CD8-positive, alpha-beta memory T cell (primary cell): ENCODE results near the gene SMOC1. TPM values are rescaled to one million over a fixed set of nuclear protein-coding genes. Genes with fewer than 3 reads are reported as not detected.

ENCODE experiments used
- CTCF ChIA-PET: fragments of 350-600 bp; sonication (Branson Sonifier 250); formaldehyde crosslinking; loops from one replicate; lab custom pipeline; 2021; ENCODE audit warnings: antibody characterized with exemption; lab: Charles Lee
- POLR2A ChIA-PET: fragments of 350-600 bp; sonication (Branson Sonifier 250); formaldehyde crosslinking; loops from one replicate; lab custom pipeline; 2021; ENCODE audit warnings: antibody characterized with exemption; lab: Charles Lee
- DNase-seq, 5 donors: peaks; one replicate each; pipeline versions ENCODE4 v3.0.0 to v3.0.0-alpha.2; 2020 to 2022; ENCODE audit warnings: mixed read lengths in 1 of 5
- H3K27ac ChIP-seq: one replicate; pipeline ENCODE4 v1.7.0; 2013; ENCODE audit warnings: low read depth, mild to moderate bottlenecking, low read length, moderate library complexity
- H3K27me3 ChIP-seq: 2 replicates; pipeline ENCODE4 v1.7.0; 2013; ENCODE audit warnings: low read length, mild to moderate bottlenecking; ENCODE audit not compliant: insufficient read depth, poor library complexity, severe bottlenecking
- H3K36me3 ChIP-seq: 2 replicates; pipeline ENCODE4 v1.7.0; 2013; ENCODE audit warnings: mild to moderate bottlenecking, low read length, moderate library complexity; ENCODE audit not compliant: insufficient read depth
- H3K4me1 ChIP-seq: 2 replicates; pipeline ENCODE4 v1.7.0; 2013; ENCODE audit warnings: mild to moderate bottlenecking, low read length, moderate library complexity; ENCODE audit not compliant: insufficient read depth
- H3K4me3 ChIP-seq: 2 replicates; pipeline ENCODE4 v1.7.0; 2013; ENCODE audit warnings: mild to moderate bottlenecking, low read length
- H3K9me3 ChIP-seq: 2 replicates; pipeline ENCODE4 v1.7.0; 2013; ENCODE audit warnings: mild to moderate bottlenecking, low read length
- H3K27ac Mint-ChIP-seq, 8 donors: one replicate each; pipeline ENCODE4 v1.8.0; 2020 to 2021; ENCODE audit warnings: mixed read lengths in 8 of 8, mild to moderate bottlenecking in 6 of 8, inconsistent platforms in 3 of 8, moderate library complexity in 3 of 8
- H3K27me3 Mint-ChIP-seq, 2 donors: one replicate each; pipeline ENCODE4 v1.8.0; 2020 to 2021; ENCODE audit warnings: mixed read lengths in 2 of 2, mild to moderate bottlenecking in 1 of 2, moderate library complexity in 1 of 2
- H3K36me3 Mint-ChIP-seq, 3 donors: one replicate each; pipeline ENCODE4 v1.8.0; 2020 to 2021; ENCODE audit warnings: mixed read lengths in 3 of 3, inconsistent platforms in 1 of 3, mild to moderate bottlenecking in 1 of 3
- H3K4me1 Mint-ChIP-seq, 3 donors: one replicate each; pipeline ENCODE4 v1.8.0; 2020 to 2021; ENCODE audit warnings: mixed read lengths in 3 of 3, inconsistent platforms in 1 of 3, mild to moderate bottlenecking in 1 of 3
- H3K4me3 Mint-ChIP-seq, 7 donors: one replicate each; pipeline ENCODE4 v1.8.0; 2020 to 2021; ENCODE audit warnings: mixed read lengths in 7 of 7, mild to moderate bottlenecking in 6 of 7, moderate library complexity in 4 of 7, inconsistent platforms in 2 of 7
- H3K9me3 Mint-ChIP-seq, 5 donors: one replicate each; pipeline ENCODE4 v1.8.0; 2020 to 2022; ENCODE audit warnings: mixed read lengths in 5 of 5, mild to moderate bottlenecking in 3 of 5, moderate library complexity in 2 of 5, inconsistent platforms in 1 of 5
- polyA plus RNA-seq: library from polyadenylated mRNA; unstranded; fragments of 300-500 nt; fragmentation: Illumina TruSeq; gene quantifications from one replicate; pipeline ENCODE4 v1.2.3, GENCODE V29; 2021
- total RNA-seq, 2 experiments: library from RNA; stranded (reverse); gene quantifications; one replicate each; pipeline ENCODE4 v1.2.3, GENCODE V29; 2021

The SMOC1 gene, protein sequence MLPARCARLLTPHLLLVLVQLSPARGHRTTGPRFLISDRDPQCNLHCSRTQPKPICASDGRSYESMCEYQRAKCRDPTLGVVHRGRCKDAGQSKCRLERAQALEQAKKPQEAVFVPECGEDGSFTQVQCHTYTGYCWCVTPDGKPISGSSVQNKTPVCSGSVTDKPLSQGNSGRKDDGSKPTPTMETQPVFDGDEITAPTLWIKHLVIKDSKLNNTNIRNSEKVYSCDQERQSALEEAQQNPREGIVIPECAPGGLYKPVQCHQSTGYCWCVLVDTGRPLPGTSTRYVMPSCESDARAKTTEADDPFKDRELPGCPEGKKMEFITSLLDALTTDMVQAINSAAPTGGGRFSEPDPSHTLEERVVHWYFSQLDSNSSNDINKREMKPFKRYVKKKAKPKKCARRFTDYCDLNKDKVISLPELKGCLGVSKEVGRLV
- total RNA-seq, result not detected
- polyA plus RNA-seq, result not detected

DNA sequence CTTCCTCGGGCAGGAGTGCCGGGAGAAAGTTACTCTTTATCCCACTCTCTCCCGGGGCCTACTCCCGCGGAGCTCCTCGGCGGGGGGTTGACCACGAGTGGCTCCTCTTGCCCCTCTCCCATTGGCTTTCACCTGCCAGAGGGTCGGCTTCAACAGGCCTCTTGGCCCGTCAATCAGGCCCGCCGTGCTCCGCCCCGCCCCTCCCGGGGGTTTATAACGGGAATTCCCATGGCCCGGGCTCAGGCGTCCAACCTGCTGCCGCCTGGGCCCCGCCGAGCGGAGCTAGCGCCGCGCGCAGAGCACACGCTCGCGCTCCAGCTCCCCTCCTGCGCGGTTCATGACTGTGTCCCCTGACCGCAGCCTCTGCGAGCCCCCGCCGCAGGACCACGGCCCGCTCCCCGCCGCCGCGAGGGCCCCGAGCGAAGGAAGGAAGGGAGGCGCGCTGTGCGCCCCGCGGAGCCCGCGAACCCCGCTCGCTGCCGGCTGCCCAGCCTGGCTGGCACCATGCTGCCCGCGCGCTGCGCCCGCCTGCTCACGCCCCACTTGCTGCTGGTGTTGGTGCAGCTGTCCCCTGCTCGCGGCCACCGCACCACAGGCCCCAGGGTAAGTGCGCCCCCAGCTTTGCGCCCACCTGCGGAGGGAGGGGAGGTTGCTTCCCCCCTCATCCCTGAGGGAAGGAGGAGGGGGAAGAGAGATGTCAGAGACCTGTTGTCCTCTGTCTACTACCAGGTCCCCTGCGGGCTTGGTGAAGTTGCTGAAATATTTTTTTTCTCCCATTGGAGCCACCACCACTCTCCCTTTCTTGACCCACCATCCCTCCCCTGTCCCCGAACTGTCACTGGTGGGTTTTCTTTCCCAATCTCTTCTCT lies at the start of gene SMOC1:
Gene SMOC1 (plus strand): TSS at position 242 of the 869 bp plus-strand sequence. CDS start 263 bp downstream, at position 505.
- Histone ChIP-seq H3K36me3 (no peaks in the 10 kb centered on the region), H3K4me1 (no peaks in the 10 kb centered on the region), H3K27me3 (peaks cover 8% of the 10 kb centered on the region), H3K4me3 (no peak within 1 kb of the TSS), H3K27ac (no peak within 1 kb of the TSS), H3K9me3 (no peaks in the 10 kb centered on the region)
- Mint-ChIP-seq H3K4me3 (peak within 1 kb of the TSS in 1 of 7 donors; percentile 63), H3K4me1 (peaks cover 0 to 7% (median 2%) of the 10 kb centered on the region in 3 donors), H3K36me3 (peaks cover 0 to 1% (median 0%) of the 10 kb centered on the region in 3 donors), H3K27ac (no peak within 1 kb of the TSS), H3K27me3 (peaks cover 30 to 66% of the 10 kb centered on the region in 2 donors), H3K9me3 (peaks cover 0 to 1% (median 0%) of the 10 kb centered on the region in 5 donors)
- ChIA-PET CTCF (no interaction called here), POLR2A (no interaction called here)
- DNase-seq, result no peak

DNA sequence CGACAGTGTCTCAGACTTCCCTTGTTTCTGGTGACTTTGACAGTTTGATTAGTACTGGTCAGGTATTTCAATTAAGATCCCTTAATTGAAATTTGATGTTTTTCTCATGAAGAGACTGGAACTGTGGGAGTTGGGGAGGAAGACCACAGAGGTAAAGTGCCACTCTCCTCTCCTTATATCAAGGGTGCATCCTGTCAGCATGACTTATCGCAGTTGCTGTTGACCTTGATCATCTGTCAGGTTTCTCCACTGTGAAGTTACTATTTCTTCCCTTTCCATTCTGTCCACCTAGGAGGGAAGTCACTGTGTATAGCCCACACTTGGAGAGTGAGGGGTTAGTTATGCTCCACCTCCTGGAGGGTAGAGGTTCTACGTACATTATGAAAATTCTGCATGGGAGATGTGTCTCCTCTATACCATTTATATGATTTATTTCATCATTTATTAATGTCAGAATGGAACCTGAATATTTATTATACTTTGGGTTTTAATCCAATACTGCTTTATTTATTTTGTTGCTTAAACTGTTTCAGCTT lies 40.3 kb upstream of the SMOC1 start:
- no peaks in the 10 kb centered on the region for H3K9me3 Mint-ChIP-seq
- no peaks in the 10 kb centered on the region for H3K4me1 ChIP-seq
- no peaks in the 10 kb centered on the region for H3K36me3 ChIP-seq
- POLR2A ChIA-PET, result no interaction called here
- H3K36me3 Mint-ChIP-seq, result no peaks in the 10 kb centered on the region
- DNase-seq, result no peak
- H3K27me3 ChIP-seq, result no peaks in the 10 kb centered on the region
- H3K4me3 ChIP-seq, result no peak overlapping the region
- no peaks in the 10 kb centered on the region for H3K9me3 ChIP-seq
- peaks cover 2 to 7% of the 10 kb centered on the region in 2 donors for H3K27me3 Mint-ChIP-seq
- H3K27ac Mint-ChIP-seq, result no peak overlapping the region
- CTCF ChIA-PET, result no interaction called here
- H3K27ac ChIP-seq, result no peak overlapping the region
- H3K4me3 Mint-ChIP-seq, result no peak overlapping the region
- H3K4me1 Mint-ChIP-seq, result no peaks in the 10 kb centered on the region

DNA sequence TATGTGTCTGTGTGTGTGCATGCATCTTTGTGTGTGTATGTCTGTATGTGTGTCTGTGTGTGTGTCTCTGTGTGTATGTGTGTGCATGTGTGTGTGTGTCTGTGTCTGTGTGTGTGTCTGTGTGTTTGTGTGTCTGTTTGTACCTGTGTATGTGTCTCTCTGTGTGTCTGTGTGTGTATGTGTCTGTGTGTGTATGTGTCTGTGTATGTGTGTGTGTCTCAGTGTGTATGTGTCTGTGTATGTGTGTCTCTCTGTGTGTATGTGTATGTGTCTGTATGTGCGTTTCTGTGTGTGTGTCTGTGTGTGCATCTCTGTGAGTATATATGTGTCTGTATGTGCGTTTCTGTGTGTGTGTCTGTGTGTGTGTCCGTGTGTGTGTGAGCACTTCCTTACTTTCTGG lies 39.6 kb upstream of the SMOC1 start:
- Histone ChIP-seq H3K4me3 (no peak overlapping the region), H3K9me3 (no peaks in the 10 kb centered on the region), H3K27me3 (no peaks in the 10 kb centered on the region), H3K36me3 (no peaks in the 10 kb centered on the region), H3K4me1 (no peaks in the 10 kb centered on the region), H3K27ac (no peak overlapping the region)
- H3K27me3 Mint-ChIP-seq, result peaks cover 2 to 7% of the 10 kb centered on the region in 2 donors
- ChIA-PET CTCF (no interaction called here), POLR2A (no interaction called here)
- no peaks in the 10 kb centered on the region for H3K9me3 Mint-ChIP-seq
- no peak for DNase-seq
- H3K4me1 Mint-ChIP-seq, result no peaks in the 10 kb centered on the region
- no peak overlapping the region for H3K27ac Mint-ChIP-seq
- H3K36me3 Mint-ChIP-seq, result no peaks in the 10 kb centered on the region
- H3K4me3 Mint-ChIP-seq, result no peak overlapping the region

- POLR2A ChIA-PET, result no interaction called here
- H3K9me3 Mint-ChIP-seq, result no peaks in the 10 kb centered on the region
These were observed 37.6 kb upstream of the SMOC1 start for GRCh38 chr14:69841656-69842055.

GRCh38 chr14:69842686-69843420 lies 36.4 kb upstream of the SMOC1 start:
- no peak overlapping the region for H3K4me3 Mint-ChIP-seq
- H3K4me3 ChIP-seq, result no peak overlapping the region
- H3K36me3 Mint-ChIP-seq, result no peaks in the 10 kb centered on the region
- H3K9me3 Mint-ChIP-seq, result no peaks in the 10 kb centered on the region
- no peaks in the 10 kb centered on the region for H3K27me3 ChIP-seq
- no peak overlapping the region for H3K27ac Mint-ChIP-seq
- POLR2A ChIA-PET, result no interaction called here
- H3K9me3 ChIP-seq, result no peaks in the 10 kb centered on the region
- CTCF ChIA-PET, result no interaction called here
- H3K36me3 ChIP-seq, result no peaks in the 10 kb centered on the region
- DNase-seq, result no peak
- H3K4me1 Mint-ChIP-seq, result no peaks in the 10 kb centered on the region
- no peaks in the 10 kb centered on the region for H3K4me1 ChIP-seq
- no peak overlapping the region for H3K27ac ChIP-seq
- H3K27me3 Mint-ChIP-seq, result peaks cover 7 to 8% of the 10 kb centered on the region in 2 donors

More at GRCh38 chr14:69841656-69842055, 37.6 kb upstream of the SMOC1 start:
- no peak overlapping the region for H3K4me3 ChIP-seq
- no peaks in the 10 kb centered on the region for H3K9me3 ChIP-seq
- Mint-ChIP-seq H3K4me3 (no peak overlapping the region), H3K36me3 (no peaks in the 10 kb centered on the region), H3K27me3 (peaks cover 6 to 7% of the 10 kb centered on the region in 2 donors), H3K4me1 (no peaks in the 10 kb centered on the region), H3K27ac (no peak overlapping the region)
- no peaks in the 10 kb centered on the region for H3K36me3 ChIP-seq
- H3K27ac ChIP-seq, result no peak overlapping the region
- H3K4me1 ChIP-seq, result no peaks in the 10 kb centered on the region
- no peak for DNase-seq
- H3K27me3 ChIP-seq, result no peaks in the 10 kb centered on the region
- CTCF ChIA-PET, result no interaction called here

GRCh38 chr14:69844171-69844570 lies 35.0 kb upstream of the SMOC1 start:
- POLR2A ChIA-PET, result no interaction called here

DNA sequence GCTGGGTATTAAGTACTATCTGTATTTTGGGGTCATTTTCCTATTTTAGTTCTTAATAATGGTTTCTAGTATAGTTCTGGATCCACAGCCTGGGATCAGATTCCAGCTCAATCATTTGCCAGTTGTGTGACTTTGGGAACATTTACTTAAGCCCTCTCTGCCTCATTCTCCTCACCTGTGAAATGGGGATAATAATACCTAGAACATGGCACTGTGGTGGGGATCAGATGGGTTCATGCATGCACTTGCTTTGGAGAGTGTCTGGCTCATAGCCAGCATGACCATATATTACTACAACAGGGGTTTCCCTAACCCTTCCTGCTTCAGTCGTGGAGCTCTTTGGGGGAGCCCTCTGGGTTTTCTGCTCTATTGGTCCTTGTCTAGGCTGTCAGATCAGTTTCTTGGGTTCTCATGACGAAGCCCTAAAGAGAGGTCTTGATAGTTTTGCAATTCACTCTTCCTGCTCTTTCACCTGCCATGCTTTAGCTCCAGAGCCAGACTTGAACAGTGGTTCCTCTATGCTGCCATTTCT lies 34.1 kb upstream of the SMOC1 start:
- Histone ChIP-seq H3K27ac (no peak overlapping the region), H3K9me3 (no peaks in the 10 kb centered on the region), H3K36me3 (no peaks in the 10 kb centered on the region), H3K27me3 (no peaks in the 10 kb centered on the region), H3K4me3 (no peak overlapping the region), H3K4me1 (no peaks in the 10 kb centered on the region)
- H3K27ac Mint-ChIP-seq, result no peak overlapping the region
- no peaks in the 10 kb centered on the region for H3K9me3 Mint-ChIP-seq
- H3K4me1 Mint-ChIP-seq, result no peaks in the 10 kb centered on the region
- peaks cover 12 to 25% of the 10 kb centered on the region in 2 donors for H3K27me3 Mint-ChIP-seq
- no peaks in the 10 kb centered on the region for H3K36me3 Mint-ChIP-seq
- DNase-seq, result no peak
- POLR2A ChIA-PET, result no interaction called here
- H3K4me3 Mint-ChIP-seq, result no peak overlapping the region
- CTCF ChIA-PET, result no interaction called here

More at GRCh38 chr14:69844171-69844570, 35.0 kb upstream of the SMOC1 start:
- DNase-seq, result no peak
- H3K4me3 Mint-ChIP-seq, result no peak overlapping the region
- H3K27ac Mint-ChIP-seq, result no peak overlapping the region
- H3K27me3 Mint-ChIP-seq, result peaks cover 12 to 20% of the 10 kb centered on the region in 2 donors
- no peak overlapping the region for H3K4me3 ChIP-seq
- CTCF ChIA-PET, result no interaction called here
- no peaks in the 10 kb centered on the region for H3K9me3 ChIP-seq
- no peaks in the 10 kb centered on the region for H3K36me3 ChIP-seq
- H3K27me3 ChIP-seq, result no peaks in the 10 kb centered on the region
- no peaks in the 10 kb centered on the region for H3K4me1 Mint-ChIP-seq
- H3K36me3 Mint-ChIP-seq, result no peaks in the 10 kb centered on the region
- no peaks in the 10 kb centered on the region for H3K9me3 Mint-ChIP-seq
- H3K27ac ChIP-seq, result no peak overlapping the region
- H3K4me1 ChIP-seq, result no peaks in the 10 kb centered on the region
